OCI-LY3 (cell line): ENCODE results near the gene RFX6.

Experiments used
- CTCF ChIP-seq: fragments of 200-600, 300-600 bp; sonication (generic); IDR thresholded peaks from 2 replicates; pipeline ENCODE4 v1.5.1; 2014; ENCODE audit warnings: antibody characterized with exemption, low read length, low read depth
- EZH2phosphoT487 ChIP-seq: fragments of 200-600 bp; shearing (Covaris generic); IDR thresholded peaks from 2 replicates; pipeline ENCODE4 v1.6.1; 2018; ENCODE audit warnings: antibody characterized with exemption, mixed run types, low read depth

DNA sequence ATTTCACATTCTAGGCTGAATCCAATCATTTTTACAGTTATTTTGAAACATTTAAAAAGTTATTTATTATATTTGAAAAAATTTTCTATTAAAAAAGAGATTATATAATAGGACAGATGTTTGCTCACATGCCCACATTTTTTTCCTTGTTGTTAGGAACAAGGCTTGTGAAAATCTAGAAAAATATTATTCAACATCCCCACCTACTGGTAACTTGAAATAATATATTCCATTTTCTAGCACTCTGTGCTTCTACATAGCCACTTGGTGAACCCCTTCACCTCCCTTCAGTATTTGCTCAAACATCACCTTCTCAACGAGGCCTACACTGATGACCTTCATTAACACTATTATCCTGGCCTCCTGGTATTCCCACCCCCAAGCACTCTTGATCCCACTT is 29.8 kb upstream of the RFX6 start:
- peak; percentile 39 for TF ChIP-seq CTCF
- TF ChIP-seq EZH2phosphoT487, result no peak
